ENCODE data around the gene MBOAT7. TPM values are rescaled to one million over a fixed set of nuclear protein-coding genes. Genes with fewer than 3 reads are reported as not detected.

MBOAT7 gene
- polyA plus RNA-seq, 2 of the 4 experiments (the other 2 are of a cell fraction): 42.1 to 142 TPM

DNA sequence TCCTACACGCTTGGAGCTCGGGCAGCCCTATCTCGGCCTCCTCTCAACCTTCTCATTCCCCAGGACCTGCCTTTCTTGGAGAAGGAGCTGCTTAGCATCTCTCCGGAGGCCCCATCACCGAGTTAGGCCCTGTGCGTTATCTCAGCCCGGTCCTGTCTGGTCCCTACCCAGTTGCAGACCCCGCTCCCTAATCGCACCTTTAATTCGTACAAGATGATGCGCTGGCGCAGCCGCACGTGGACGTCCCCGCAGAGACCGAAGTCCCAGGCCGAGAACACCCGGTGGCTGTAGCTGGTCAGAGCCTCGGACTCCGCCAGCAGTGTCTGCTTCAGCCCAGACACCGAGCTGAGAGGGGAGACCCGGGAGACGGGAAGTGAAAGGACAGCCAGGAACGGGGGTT, 24.2 kb downstream of the MBOAT7 start:
- peak overlapping the region; percentile 70 for H3K4me2 ChIP-seq
- no peaks in the 10 kb centered on the region for H3K9me3 ChIP-seq
- no peak overlapping the region for H3K4me3 ChIP-seq
- TF ChIP-seq ZSCAN20 (CRISPR knock-in tag; IDR thresholded peaks at IDR 0.05) (no peak), HOXB13 (CRISPR knock-in tag; IDR thresholded peaks at IDR 0.05; ENCODE audit: low read depth) (no peak), SREBF2 (IDR thresholded peaks at IDR 0.05) (no peak), FOSB (CRISPR knock-in tag; IDR thresholded peaks at IDR 0.05) (no peak), FOSL2 (IDR thresholded peaks at IDR 0.05) (no peak), FOSL2 (CRISPR knock-in tag; IDR thresholded peaks at IDR 0.05) (no peak), ZNF302 (CRISPR knock-in tag; IDR thresholded peaks at IDR 0.05) (no peak), PHF8 (IDR thresholded peaks at IDR 0.05; ENCODE audit: borderline replicate concordance, low read depth) (no peak), CEBPB (IDR thresholded peaks at IDR 0.05) (no peak), MYC (IDR thresholded peaks at IDR 0.05; ENCODE audit: borderline replicate concordance, low read length) (no peak), EHMT2 (IDR thresholded peaks at IDR 0.05; ENCODE audit: low read depth) (no peak), NR3C1 (IDR thresholded peaks at IDR 0.05) (no peak), BHLHE40 (IDR thresholded peaks at IDR 0.05; ENCODE audit: low read depth, low read length) (no peak), FOXS1 (CRISPR knock-in tag; IDR thresholded peaks at IDR 0.05) (no peak), TFCP2L1 (CRISPR knock-in tag; IDR thresholded peaks at IDR 0.05) (no peak)
- TF ChIP-seq, protein P1, sequence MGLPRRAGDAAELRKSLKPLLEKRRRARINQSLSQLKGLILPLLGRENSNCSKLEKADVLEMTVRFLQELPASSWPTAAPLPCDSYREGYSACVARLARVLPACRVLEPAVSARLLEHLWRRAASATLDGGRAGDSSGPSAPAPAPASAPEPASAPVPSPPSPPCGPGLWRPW (IDR thresholded peaks at IDR 0.05): no peak
- TF ChIP-seq, protein P2, sequence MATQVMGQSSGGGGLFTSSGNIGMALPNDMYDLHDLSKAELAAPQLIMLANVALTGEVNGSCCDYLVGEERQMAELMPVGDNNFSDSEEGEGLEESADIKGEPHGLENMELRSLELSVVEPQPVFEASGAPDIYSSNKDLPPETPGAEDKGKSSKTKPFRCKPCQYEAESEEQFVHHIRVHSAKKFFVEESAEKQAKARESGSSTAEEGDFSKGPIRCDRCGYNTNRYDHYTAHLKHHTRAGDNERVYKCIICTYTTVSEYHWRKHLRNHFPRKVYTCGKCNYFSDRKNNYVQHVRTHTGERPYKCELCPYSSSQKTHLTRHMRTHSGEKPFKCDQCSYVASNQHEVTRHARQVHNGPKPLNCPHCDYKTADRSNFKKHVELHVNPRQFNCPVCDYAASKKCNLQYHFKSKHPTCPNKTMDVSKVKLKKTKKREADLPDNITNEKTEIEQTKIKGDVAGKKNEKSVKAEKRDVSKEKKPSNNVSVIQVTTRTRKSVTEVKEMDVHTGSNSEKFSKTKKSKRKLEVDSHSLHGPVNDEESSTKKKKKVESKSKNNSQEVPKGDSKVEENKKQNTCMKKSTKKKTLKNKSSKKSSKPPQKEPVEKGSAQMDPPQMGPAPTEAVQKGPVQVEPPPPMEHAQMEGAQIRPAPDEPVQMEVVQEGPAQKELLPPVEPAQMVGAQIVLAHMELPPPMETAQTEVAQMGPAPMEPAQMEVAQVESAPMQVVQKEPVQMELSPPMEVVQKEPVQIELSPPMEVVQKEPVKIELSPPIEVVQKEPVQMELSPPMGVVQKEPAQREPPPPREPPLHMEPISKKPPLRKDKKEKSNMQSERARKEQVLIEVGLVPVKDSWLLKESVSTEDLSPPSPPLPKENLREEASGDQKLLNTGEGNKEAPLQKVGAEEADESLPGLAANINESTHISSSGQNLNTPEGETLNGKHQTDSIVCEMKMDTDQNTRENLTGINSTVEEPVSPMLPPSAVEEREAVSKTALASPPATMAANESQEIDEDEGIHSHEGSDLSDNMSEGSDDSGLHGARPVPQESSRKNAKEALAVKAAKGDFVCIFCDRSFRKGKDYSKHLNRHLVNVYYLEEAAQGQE (IDR thresholded peaks at IDR 0.05): no peak
- 94% methylated on average over 25 of the region's 25 CpGs for WGBS (ENCODE audit: missing lambda C conversion rate)
- POLR2A ChIA-PET: interaction anchor here (1.4 to 1.7 kb wide), 2 partner anchors 24 to 28 kb away, joined by 5 to 7 read pairs; partner anchors contain the start of genes CNOT3 and MBOAT7
- no peak overlapping the region for H3K27ac ChIP-seq
- CTCF ChIA-PET: interaction anchor here (1.6 to 4.0 kb wide), 2 partner anchors 101 to 226 kb away, joined by 5 to 33 read pairs; no protein-coding TSS in a partner anchor
- ATAC-seq: no peak
- no peak for FAIRE-seq
- no peak for DNase-seq (ENCODE audit: low read depth in 1 of 2, low spot score in 1 of 2)
- peaks cover 24% of the 10 kb centered on the region for H3K4me1 ChIP-seq

DNA sequence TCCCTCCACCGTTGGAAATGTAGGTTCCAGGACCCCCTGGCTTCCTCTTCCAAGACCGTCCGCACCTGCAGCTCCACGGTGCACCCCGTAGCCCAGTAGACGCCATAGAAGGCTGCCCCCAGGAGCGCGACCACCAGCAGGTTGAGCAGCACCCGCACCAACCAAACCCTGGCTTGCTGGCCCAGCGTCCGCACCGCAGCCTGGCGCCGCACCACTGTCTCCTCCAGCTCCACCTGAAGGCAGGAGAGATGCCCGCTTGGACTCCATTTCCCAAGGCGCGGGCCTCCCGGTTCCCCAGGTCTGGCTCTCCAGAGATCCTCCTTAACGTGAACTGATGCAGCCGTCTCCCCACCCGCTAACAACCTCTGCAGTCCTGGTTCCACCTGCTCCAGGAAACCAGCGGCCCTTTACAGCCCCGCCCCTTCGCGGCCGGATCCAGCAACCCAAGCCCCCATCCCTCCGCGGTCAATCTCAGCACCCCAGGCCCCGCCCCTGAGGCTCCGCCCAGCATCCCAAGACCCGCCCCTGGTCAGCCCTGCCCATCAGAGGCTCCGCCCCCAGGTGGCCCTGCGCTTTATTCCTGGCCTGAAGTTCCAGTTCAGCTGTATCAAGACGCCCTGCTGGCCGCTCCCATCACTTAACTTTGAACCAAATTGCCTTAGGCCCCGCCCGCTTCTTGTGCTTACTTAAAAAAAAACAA, 24.9 kb downstream of the MBOAT7 start:
- H3K4me2 ChIP-seq: peak overlapping the region; percentile 70
- peak; percentile 20 to 58; a peak in 5 of 6 replicates for ATAC-seq
- TF ChIP-seq TFCP2L1 (CRISPR knock-in tag; IDR thresholded peaks at IDR 0.05) (0 out of 2 replicates have a peak, but pooled peaks have one; percentile 24), EHMT2 (IDR thresholded peaks at IDR 0.05; ENCODE audit: low read depth) (no peak)
- peaks cover 24% of the 10 kb centered on the region for H3K4me1 ChIP-seq
- H3K4me3 ChIP-seq: peak overlapping the region; percentile 21
- no peaks in the 10 kb centered on the region for H3K9me3 ChIP-seq
- CTCF ChIA-PET: interaction anchor here (0.7 to 1.6 kb wide), 4 partner anchors 15 to 233 kb away, joined by 3 to 5 read pairs (median 3); no protein-coding TSS in a partner anchor
- 20% methylated on average over 36 of the region's 37 CpGs for WGBS (ENCODE audit: missing lambda C conversion rate)
- DNase-seq (ENCODE audit: low read depth in 1 of 2, low spot score in 1 of 2): peak; percentile 77 to 92
- FAIRE-seq: peak; percentile 79
- POLR2A ChIA-PET: interaction anchor here (1.3 to 1.7 kb wide), 3 partner anchors 25 to 36 kb away, joined by 4 to 7 read pairs (median 5); partner anchors contain the start of genes CNOT3, MBOAT7 and RPS9
- H3K27ac ChIP-seq: peak overlapping the region in 1 of 2 experiments; percentile 36; a peak in 2 of 6 replicates

DNA sequence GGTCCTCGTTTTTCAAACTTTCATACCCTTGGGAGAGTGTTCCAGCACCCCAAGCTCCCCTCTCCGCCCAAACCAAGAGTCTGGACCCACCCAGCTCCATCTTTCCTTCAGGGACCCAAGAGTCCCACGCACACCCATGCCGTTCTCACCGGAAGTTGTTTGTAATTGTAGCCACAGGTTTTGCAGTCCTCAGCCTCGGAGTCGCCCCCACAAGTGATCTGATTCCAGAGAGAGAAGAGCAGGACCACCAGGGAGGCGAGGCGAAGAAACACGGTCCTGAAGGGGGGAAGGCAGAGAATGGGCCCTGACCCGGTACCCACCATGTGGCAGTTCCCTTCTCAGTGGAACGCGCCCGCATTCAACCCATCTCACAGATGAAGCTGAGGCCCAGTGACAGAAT, 26.5 kb downstream of the MBOAT7 start:
- Histone ChIP-seq H3K27ac (peak overlapping the region in 1 of 2 experiments; percentile 5; a peak in 1 of 6 replicates), H3K4me3 (peak overlapping the region; percentile 49), H3K4me2 (peak overlapping the region; percentile 81), H3K4me1 (peaks cover 31% of the 10 kb centered on the region), H3K9me3 (no peaks in the 10 kb centered on the region)
- ChIA-PET POLR2A (interaction anchor here (1.1 kb wide), 1 partner anchor 27 kb away, joined by 3 read pairs; the partner anchor contains the start of gene MBOAT7), CTCF (interaction anchor here (0.6 kb wide), 1 partner anchor 21 kb away, joined by 3 read pairs; no protein-coding TSS in a partner anchor)
- ATAC-seq (no peak), FAIRE-seq (no peak), DNase-seq (ENCODE audit: low read depth in 1 of 2, low spot score in 1 of 2) (no peak)
- 81% methylated on average over 14 of the region's 14 CpGs for WGBS (ENCODE audit: missing lambda C conversion rate)
- TF ChIP-seq, protein P3, sequence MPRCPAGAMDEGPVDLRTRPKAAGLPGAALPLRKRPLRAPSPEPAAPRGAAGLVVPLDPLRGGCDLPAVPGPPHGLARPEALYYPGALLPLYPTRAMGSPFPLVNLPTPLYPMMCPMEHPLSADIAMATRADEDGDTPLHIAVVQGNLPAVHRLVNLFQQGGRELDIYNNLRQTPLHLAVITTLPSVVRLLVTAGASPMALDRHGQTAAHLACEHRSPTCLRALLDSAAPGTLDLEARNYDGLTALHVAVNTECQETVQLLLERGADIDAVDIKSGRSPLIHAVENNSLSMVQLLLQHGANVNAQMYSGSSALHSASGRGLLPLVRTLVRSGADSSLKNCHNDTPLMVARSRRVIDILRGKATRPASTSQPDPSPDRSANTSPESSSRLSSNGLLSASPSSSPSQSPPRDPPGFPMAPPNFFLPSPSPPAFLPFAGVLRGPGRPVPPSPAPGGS (IDR thresholded peaks at IDR 0.05): no peak
- TF ChIP-seq BHLHE40 (IDR thresholded peaks at IDR 0.05; ENCODE audit: low read depth, low read length) (no peak), ZSCAN20 (CRISPR knock-in tag; IDR thresholded peaks at IDR 0.05) (no peak), NPAS2 (CRISPR knock-in tag; IDR thresholded peaks at IDR 0.05; ENCODE audit: borderline replicate concordance) (no peak), GATA3 (IDR thresholded peaks at IDR 0.05; ENCODE audit: borderline replicate concordance) (no peak), TP53 (CRISPR knock-in tag; IDR thresholded peaks at IDR 0.05) (no peak), KDM5A (IDR thresholded peaks at IDR 0.05) (no peak), FOSB (CRISPR knock-in tag; IDR thresholded peaks at IDR 0.05) (no peak)
- TF ChIP-seq, protein P4, sequence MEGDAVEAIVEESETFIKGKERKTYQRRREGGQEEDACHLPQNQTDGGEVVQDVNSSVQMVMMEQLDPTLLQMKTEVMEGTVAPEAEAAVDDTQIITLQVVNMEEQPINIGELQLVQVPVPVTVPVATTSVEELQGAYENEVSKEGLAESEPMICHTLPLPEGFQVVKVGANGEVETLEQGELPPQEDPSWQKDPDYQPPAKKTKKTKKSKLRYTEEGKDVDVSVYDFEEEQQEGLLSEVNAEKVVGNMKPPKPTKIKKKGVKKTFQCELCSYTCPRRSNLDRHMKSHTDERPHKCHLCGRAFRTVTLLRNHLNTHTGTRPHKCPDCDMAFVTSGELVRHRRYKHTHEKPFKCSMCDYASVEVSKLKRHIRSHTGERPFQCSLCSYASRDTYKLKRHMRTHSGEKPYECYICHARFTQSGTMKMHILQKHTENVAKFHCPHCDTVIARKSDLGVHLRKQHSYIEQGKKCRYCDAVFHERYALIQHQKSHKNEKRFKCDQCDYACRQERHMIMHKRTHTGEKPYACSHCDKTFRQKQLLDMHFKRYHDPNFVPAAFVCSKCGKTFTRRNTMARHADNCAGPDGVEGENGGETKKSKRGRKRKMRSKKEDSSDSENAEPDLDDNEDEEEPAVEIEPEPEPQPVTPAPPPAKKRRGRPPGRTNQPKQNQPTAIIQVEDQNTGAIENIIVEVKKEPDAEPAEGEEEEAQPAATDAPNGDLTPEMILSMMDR (IDR thresholded peaks at IDR 0.05): no peak
- TF ChIP-seq, protein P5, sequence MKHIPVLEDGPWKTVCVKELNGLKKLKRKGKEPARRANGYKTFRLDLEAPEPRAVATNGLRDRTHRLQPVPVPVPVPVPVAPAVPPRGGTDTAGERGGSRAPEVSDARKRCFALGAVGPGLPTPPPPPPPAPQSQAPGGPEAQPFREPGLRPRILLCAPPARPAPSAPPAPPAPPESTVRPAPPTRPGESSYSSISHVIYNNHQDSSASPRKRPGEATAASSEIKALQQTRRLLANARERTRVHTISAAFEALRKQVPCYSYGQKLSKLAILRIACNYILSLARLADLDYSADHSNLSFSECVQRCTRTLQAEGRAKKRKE (CRISPR knock-in tag; IDR thresholded peaks at IDR 0.05; ENCODE audit: low read depth): no peak

Measured in A549 (cell line).